Activated CD8-positive, alpha-beta T cell treated with anti-CD3 and anti-CD28 coated beads for 36 hours (primary cell): ENCODE results near the gene MYPN. TPM values are rescaled to one million over a fixed set of nuclear protein-coding genes. Genes with fewer than 3 reads are reported as not detected.

Experiments
- ATAC-seq: fragments of 200-7000 bp; cut with Tn5 transposase; one replicate; pipeline ENCODE4 v1.10.0; 2021; ENCODE audit warnings: mild to moderate bottlenecking, moderate library complexity
- CTCF ChIA-PET: fragments of 350-600 bp; sonication (Branson Sonifier 250); formaldehyde crosslinking; loops from one replicate; lab custom pipeline; 2021; ENCODE audit warnings: antibody characterized with exemption; lab: Charles Lee
- POLR2A ChIA-PET: fragments of 350-600 bp; sonication (Branson Sonifier 250); formaldehyde crosslinking; loops from one replicate; lab custom pipeline; 2021; ENCODE audit warnings: antibody characterized with exemption; lab: Charles Lee
- DNase-seq: peaks from one replicate; pipeline ENCODE4 v3.0.0-alpha.2; 2020
- H3K27ac Mint-ChIP-seq: one replicate; pipeline ENCODE4 v1.8.0; 2021; ENCODE audit warnings: mild to moderate bottlenecking, mixed read lengths
- H3K27me3 Mint-ChIP-seq: one replicate; pipeline ENCODE4 v1.8.0; 2021; ENCODE audit warnings: mixed read lengths
- H3K36me3 Mint-ChIP-seq: one replicate; pipeline ENCODE4 v1.8.0; 2021; ENCODE audit warnings: low read depth, mixed read lengths
- H3K4me1 Mint-ChIP-seq: one replicate; pipeline ENCODE4 v1.8.0; 2021; ENCODE audit warnings: low read depth, mixed read lengths
- H3K4me3 Mint-ChIP-seq: one replicate; pipeline ENCODE4 v1.8.0; 2021; ENCODE audit warnings: mild to moderate bottlenecking, moderate library complexity, mixed read lengths
- H3K9me3 Mint-ChIP-seq: one replicate; pipeline ENCODE4 v1.8.0; 2021; ENCODE audit warnings: mixed read lengths
- CTCF ChIP-seq: fragments of 200-600 bp; IDR thresholded peaks from one replicate; pipeline ENCODE4 v1.8.0; 2022; ENCODE audit warnings: antibody characterized with exemption, mild to moderate bottlenecking
- intact Hi-C: fragments of 100-400 bp; cut with micrococcal nuclease; formaldehyde crosslinking; loops from one replicate; pipeline ENCODE4 v1.10.0; 2022
- total RNA-seq, 2 experiments: library from RNA; stranded (reverse); gene quantifications; one replicate each; pipeline ENCODE4 v1.2.3, GENCODE V29; 2021

Gene MYPN
- total RNA-seq, 2 experiments from 2014 or later, result not detected

GRCh38 chr10:68079434-68079833, 29.9 kb upstream of the MYPN start:
- H3K4me1 Mint-ChIP-seq, result peaks cover 5% of the 10 kb centered on the region
- H3K27ac Mint-ChIP-seq, result no peak overlapping the region
- no peak for TF ChIP-seq CTCF
- H3K36me3 Mint-ChIP-seq, result no peaks in the 10 kb centered on the region
- intact Hi-C loops, result no loop called here
- peaks cover 2% of the 10 kb centered on the region for H3K9me3 Mint-ChIP-seq
- peaks cover 3% of the 10 kb centered on the region for H3K27me3 Mint-ChIP-seq
- no peak for DNase-seq
- no peak overlapping the region for H3K4me3 Mint-ChIP-seq
- POLR2A ChIA-PET, result no interaction called here
- CTCF ChIA-PET, result no interaction called here
- no peak for ATAC-seq

- ChIA-PET POLR2A (no interaction called here), CTCF (no interaction called here)
Observed at GRCh38 chr10:68080853-68081431, 28.3 kb upstream of the MYPN start.

GRCh38 chr10:68081916-68082315, 27.4 kb upstream of the MYPN start:
- TF ChIP-seq CTCF, result no peak
- H3K4me1 Mint-ChIP-seq, result no peaks in the 10 kb centered on the region
- POLR2A ChIA-PET, result no interaction called here
- ATAC-seq, result no peak
- no peak for DNase-seq
- intact Hi-C loops, result no loop called here
- H3K4me3 Mint-ChIP-seq, result no peak overlapping the region
- H3K27ac Mint-ChIP-seq, result no peak overlapping the region
- H3K27me3 Mint-ChIP-seq, result peaks cover 7% of the 10 kb centered on the region
- CTCF ChIA-PET, result no interaction called here
- no peaks in the 10 kb centered on the region for H3K36me3 Mint-ChIP-seq
- H3K9me3 Mint-ChIP-seq, result no peaks in the 10 kb centered on the region

More at GRCh38 chr10:68080853-68081431, 28.3 kb upstream of the MYPN start:
- no peak for ATAC-seq
- no peaks in the 10 kb centered on the region for H3K4me1 Mint-ChIP-seq
- no peak for TF ChIP-seq CTCF
- no peak overlapping the region for H3K27ac Mint-ChIP-seq
- intact Hi-C loops, result no loop called here
- no peaks in the 10 kb centered on the region for H3K9me3 Mint-ChIP-seq
- no peaks in the 10 kb centered on the region for H3K36me3 Mint-ChIP-seq
- no peak for DNase-seq
- H3K27me3 Mint-ChIP-seq, result peaks cover 3% of the 10 kb centered on the region
- H3K4me3 Mint-ChIP-seq, result no peak overlapping the region

- Mint-ChIP-seq H3K27ac (no peak overlapping the region), H3K4me1 (no peaks in the 10 kb centered on the region), H3K9me3 (no peaks in the 10 kb centered on the region), H3K4me3 (no peak overlapping the region), H3K36me3 (no peaks in the 10 kb centered on the region), H3K27me3 (peaks cover 7% of the 10 kb centered on the region)
- intact Hi-C loops, result no loop called here
- POLR2A ChIA-PET, result interaction anchor here (0.6 kb wide), 1 partner anchor 217 kb away, joined by 3 read pairs; no protein-coding TSS in a partner anchor
- TF ChIP-seq CTCF, result peak; percentile 33
- ATAC-seq, result no peak
- CTCF ChIA-PET, result interaction anchor here (0.7 to 1.3 kb wide), 5 partner anchors 12 to 219 kb away, joined by 3 to 6 read pairs (median 3); no protein-coding TSS in a partner anchor
- no peak for DNase-seq
Observed at GRCh38 chr10:68082872-68083271, 26.4 kb upstream of the MYPN start.

GRCh38 chr10:68083953-68084352, 25.3 kb upstream of the MYPN start:
- H3K4me1 Mint-ChIP-seq, result peaks cover 7% of the 10 kb centered on the region
- no peak overlapping the region for H3K4me3 Mint-ChIP-seq
- POLR2A ChIA-PET, result no interaction called here
- DNase-seq (no peak), ATAC-seq (no peak)
- peaks cover 9% of the 10 kb centered on the region for H3K27me3 Mint-ChIP-seq
- intact Hi-C loops, result no loop called here
- CTCF ChIA-PET, result interaction anchor here (1.0 to 3.2 kb wide), 3 partner anchors 72 to 295 kb away, joined by 3 to 10 read pairs (median 4); no protein-coding TSS in a partner anchor
- no peak for TF ChIP-seq CTCF
- no peaks in the 10 kb centered on the region for H3K9me3 Mint-ChIP-seq
- no peaks in the 10 kb centered on the region for H3K36me3 Mint-ChIP-seq
- H3K27ac Mint-ChIP-seq, result no peak overlapping the region
